Lower leg skin (tissue), 3 donors: ENCODE measurements around the gene PRPF18.

Experiments
- POLR2A ChIP-seq, 2 donors: fragments of 450-650 bp; IDR thresholded peaks; one replicate each; pipeline ENCODE4 v1.6.1; 2016 to 2017; ENCODE audit warnings: antibody characterized with exemption in 2 of 2, mild to moderate bottlenecking in 1 of 2, moderate library complexity in 1 of 2
- TF ChIP-seq, protein P1 (sequence below), 3 donors: fragments of 450-650 bp; IDR thresholded peaks; one replicate each; pipeline ENCODE4 v1.5.1; 2016; ENCODE audit warnings: antibody characterized with exemption in 3 of 3, mild to moderate bottlenecking in 3 of 3, moderate library complexity in 2 of 3

DNA sequence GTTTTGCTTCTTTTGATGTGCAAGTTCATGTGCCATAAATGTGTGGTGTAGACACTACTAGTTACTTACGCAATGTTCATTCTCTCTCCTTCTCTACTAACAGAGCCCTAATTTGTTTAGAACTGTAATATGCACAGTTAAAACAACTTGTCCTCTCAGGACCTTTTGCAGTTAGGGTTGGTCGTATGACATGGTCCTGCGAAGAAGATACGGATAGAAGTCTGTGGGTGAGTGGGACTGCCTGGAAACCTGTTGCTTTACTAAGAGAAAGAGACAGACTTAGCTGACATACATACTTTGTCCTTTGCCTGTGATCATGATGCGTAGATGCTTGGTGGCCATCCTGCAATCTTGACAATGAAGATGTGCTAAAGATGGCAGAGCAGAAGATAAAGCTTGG lies 51.1 kb downstream of the PRPF18 start:
- TF ChIP-seq, protein P1, sequence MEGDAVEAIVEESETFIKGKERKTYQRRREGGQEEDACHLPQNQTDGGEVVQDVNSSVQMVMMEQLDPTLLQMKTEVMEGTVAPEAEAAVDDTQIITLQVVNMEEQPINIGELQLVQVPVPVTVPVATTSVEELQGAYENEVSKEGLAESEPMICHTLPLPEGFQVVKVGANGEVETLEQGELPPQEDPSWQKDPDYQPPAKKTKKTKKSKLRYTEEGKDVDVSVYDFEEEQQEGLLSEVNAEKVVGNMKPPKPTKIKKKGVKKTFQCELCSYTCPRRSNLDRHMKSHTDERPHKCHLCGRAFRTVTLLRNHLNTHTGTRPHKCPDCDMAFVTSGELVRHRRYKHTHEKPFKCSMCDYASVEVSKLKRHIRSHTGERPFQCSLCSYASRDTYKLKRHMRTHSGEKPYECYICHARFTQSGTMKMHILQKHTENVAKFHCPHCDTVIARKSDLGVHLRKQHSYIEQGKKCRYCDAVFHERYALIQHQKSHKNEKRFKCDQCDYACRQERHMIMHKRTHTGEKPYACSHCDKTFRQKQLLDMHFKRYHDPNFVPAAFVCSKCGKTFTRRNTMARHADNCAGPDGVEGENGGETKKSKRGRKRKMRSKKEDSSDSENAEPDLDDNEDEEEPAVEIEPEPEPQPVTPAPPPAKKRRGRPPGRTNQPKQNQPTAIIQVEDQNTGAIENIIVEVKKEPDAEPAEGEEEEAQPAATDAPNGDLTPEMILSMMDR (IDR thresholded peaks at IDR 0.05) = no peak
- TF ChIP-seq POLR2A (IDR thresholded peaks at IDR 0.05) = no peak
